HG02981 (cell line): Measurements from ENCODE around the gene SLC35C1.
"Not testable (repeated sequence)": the region's sequence is repeated elsewhere in the genome, so short reads cannot be mapped to it uniquely, and the experiment has no call there.

ENCODE experiments used
- ATAC-seq: cut with Tn5 transposase; IDR thresholded peaks from one replicate; pipeline ENCODE4 v1.9.1; 2021; ENCODE audit warnings: mild to moderate bottlenecking, moderate library complexity; ENCODE audit not compliant: unreplicated experiment

The SLC35C1 gene

GRCh38 chr11:45786272-45786671 is 18.7 kb upstream of the SLC35C1 start:
- ATAC-seq = no peak

GRCh38 chr11:45788887-45789286 is 16.1 kb upstream of the SLC35C1 start:
- no peak for ATAC-seq

GRCh38 chr11:45791524-45791923 is 13.4 kb upstream of the SLC35C1 start:
- ATAC-seq = no peak

GRCh38 chr11:45794169-45794568 is 10.8 kb upstream of the SLC35C1 start:
- no peak for ATAC-seq

GRCh38 chr11:45795379-45795778 is 9.6 kb upstream of the SLC35C1 start:
- no peak for ATAC-seq

GRCh38 chr11:45796461-45796861 is 8.5 kb upstream of the SLC35C1 start:
- no peak for ATAC-seq

GRCh38 chr11:45798793-45799441 is 6.0 kb upstream of the SLC35C1 start:
- no peak for ATAC-seq

GRCh38 chr11:45799562-45799961 is 5.4 kb upstream of the SLC35C1 start:
- ATAC-seq = no peak

GRCh38 chr11:45800261-45800660 is 4.7 kb upstream of the SLC35C1 start:
- no peak for ATAC-seq

GRCh38 chr11:45801723-45802315 is 3.1 kb upstream of the SLC35C1 start:
- ATAC-seq = no peak

- ATAC-seq = no peak
These were observed 2.2 kb upstream of the SLC35C1 start for GRCh38 chr11:45802531-45803317.

- no peak for ATAC-seq
These were observed 783 bp upstream of the SLC35C1 start for GRCh38 chr11:45803971-45804760.

- ATAC-seq = peak; percentile 24
These were observed 539 bp downstream of the SLC35C1 start for GRCh38 chr11:45805305-45806071.

GRCh38 chr11:45806072-45806933 is 1.4 kb downstream of the SLC35C1 start:
- no peak for ATAC-seq

GRCh38 chr11:45806937-45807791 is 2.2 kb downstream of the SLC35C1 start:
- no peak for ATAC-seq

GRCh38 chr11:45807792-45808238 is 2.9 kb downstream of the SLC35C1 start:
- ATAC-seq = no peak

- not testable (repeated sequence) for ATAC-seq
These were observed 3.5 kb downstream of the SLC35C1 start for GRCh38 chr11:45808427-45808826.
